PC-3 (cell line): Measurements from ENCODE around the gene PLXNA2.

Source experiments
- CTCF ChIP-seq: fragments of 300-600 bp; sonication (generic); conservative IDR thresholded peaks from 2 replicates; pipeline ENCODE4 v1.5.1; 2017; ENCODE audit warnings: antibody characterized with exemption, low read depth, mild to moderate bottlenecking, low read length
- EZH2 ChIP-seq: fragments of 300-600 bp; sonication (generic); IDR thresholded peaks from one replicate; pipeline ENCODE4 v1.6.1; 2017; ENCODE audit warnings: antibody characterized with exemption, mild to moderate bottlenecking, low read length; ENCODE audit not compliant: unreplicated experiment
- EZH2phosphoT487 ChIP-seq: fragments of 300-600 bp; sonication (generic); IDR thresholded peaks from 2 replicates; pipeline ENCODE4 v1.6.1; 2018; ENCODE audit warnings: mild to moderate bottlenecking, antibody characterized with exemption, low read length, borderline replicate concordance

GRCh38 chr1:208008534-208008933 is 235.7 kb downstream of the PLXNA2 start:
- TF ChIP-seq CTCF: no peak
- TF ChIP-seq EZH2phosphoT487: no peak
- TF ChIP-seq EZH2: no peak
